DMS114 treated with DMSO at 0.1 percent for 48 hours (cell line): Measurements from ENCODE around the gene CXCR2.
A peak's percentile ranks its signal among the peaks of the same experiment; 100 is the strongest.

Experiments used
- DNase-seq: peaks from one replicate; lab custom pipeline; 2025; ENCODE audit not compliant: unreplicated experiment; lab: John Stamatoyannopoulos, UW

CXCR2 gene

GRCh38 chr2:218180467-218181114 lies 54.8 kb downstream of the CXCR2 start:
- DNase-seq: no peak

GRCh38 chr2:218184331-218184730 lies 58.5 kb downstream of the CXCR2 start:
- DNase-seq: no peak

GRCh38 chr2:218186355-218186766 lies 60.5 kb downstream of the CXCR2 start:
- peak; percentile 71 for DNase-seq
